Left forelimb (tissue), 1 donor: ENCODE measurements around the gene BLACAT1.
"Not testable (repeated sequence)": the region's sequence is repeated elsewhere in the genome, so short reads cannot be mapped to it uniquely, and the experiment has no call there.

ENCODE experiments used
- DNase-seq: peaks from one replicate; pipeline ENCODE4 v3.0.0-alpha.2; 2018; ENCODE audit warnings: low spot score

The BLACAT1 gene

GRCh38 chr1:205483372-205483771 lies 27.5 kb upstream of the BLACAT1 start:
- no peak for DNase-seq

GRCh38 chr1:205482587-205482986 lies 26.7 kb upstream of the BLACAT1 start:
- not testable (repeated sequence) for DNase-seq

- DNase-seq: no peak
Measured at GRCh38 chr1:205481629-205482151, 25.8 kb upstream of the BLACAT1 start.

GRCh38 chr1:205481218-205481617 lies 25.4 kb upstream of the BLACAT1 start:
- no peak for DNase-seq

GRCh38 chr1:205480349-205480985 lies 24.6 kb upstream of the BLACAT1 start:
- no peak for DNase-seq

GRCh38 chr1:205478985-205479384 lies 23.1 kb upstream of the BLACAT1 start:
- not testable (repeated sequence) for DNase-seq

- DNase-seq: no peak
Measured at GRCh38 chr1:205477759-205478247, 22.0 kb upstream of the BLACAT1 start.

GRCh38 chr1:205477121-205477758 lies 21.4 kb upstream of the BLACAT1 start:
- DNase-seq: no peak

- DNase-seq: no peak
Measured at GRCh38 chr1:205476648-205477047, 20.8 kb upstream of the BLACAT1 start.

- no peak for DNase-seq
Measured at GRCh38 chr1:205475855-205476254, 20.0 kb upstream of the BLACAT1 start.

- no peak for DNase-seq
Measured at GRCh38 chr1:205474571-205474970, 18.7 kb upstream of the BLACAT1 start.

GRCh38 chr1:205473966-205474365 lies 18.1 kb upstream of the BLACAT1 start:
- no peak for DNase-seq

- no peak for DNase-seq
Measured at GRCh38 chr1:205473475-205473874, 17.6 kb upstream of the BLACAT1 start.

GRCh38 chr1:205472737-205473441 lies 17.0 kb upstream of the BLACAT1 start:
- DNase-seq: no peak

- DNase-seq: no peak
Measured at GRCh38 chr1:205470131-205470530, 14.3 kb upstream of the BLACAT1 start.

- no peak for DNase-seq
Measured at GRCh38 chr1:205466595-205467220, 10.9 kb upstream of the BLACAT1 start.

GRCh38 chr1:205465392-205465791 lies 9.5 kb upstream of the BLACAT1 start:
- no peak for DNase-seq

GRCh38 chr1:205458777-205459566 lies 3.1 kb upstream of the BLACAT1 start:
- no peak for DNase-seq

- no peak for DNase-seq
Measured at GRCh38 chr1:205456868-205457745, 1.3 kb upstream of the BLACAT1 start.

GRCh38 chr1:205456383-205456867 lies 580 bp upstream of the BLACAT1 start:
- DNase-seq: no peak
